Choroid plexus epithelial cell (primary cell): ENCODE data around the gene HNRNPA3.
"Not testable (repeated sequence)": the region's sequence is repeated elsewhere in the genome, so short reads cannot be mapped to it uniquely, and the experiment has no call there.

Source experiments
- DNase-seq: peaks from one replicate; pipeline ENCODE4 v3.0.0-alpha.2; 2010; ENCODE audit warnings: low read depth
- H3K4me3 ChIP-seq: 2 replicates; pipeline ENCODE4 v1.5.1; 2011; ENCODE audit warnings: low read depth, mild to moderate bottlenecking, control low read depth, low read length, moderate library complexity
- TF ChIP-seq, protein P1 (sequence below): conservative IDR thresholded peaks from 2 replicates; pipeline ENCODE4 v1.5.1; 2011; ENCODE audit warnings: low read depth, mild to moderate bottlenecking, control low read depth, inconsistent platforms, low read length, moderate library complexity

The HNRNPA3 gene

GRCh38 chr2:177180269-177181000, 32.2 kb upstream of the HNRNPA3 start:
- H3K4me3 ChIP-seq, result no peak overlapping the region
- TF ChIP-seq, protein P1, sequence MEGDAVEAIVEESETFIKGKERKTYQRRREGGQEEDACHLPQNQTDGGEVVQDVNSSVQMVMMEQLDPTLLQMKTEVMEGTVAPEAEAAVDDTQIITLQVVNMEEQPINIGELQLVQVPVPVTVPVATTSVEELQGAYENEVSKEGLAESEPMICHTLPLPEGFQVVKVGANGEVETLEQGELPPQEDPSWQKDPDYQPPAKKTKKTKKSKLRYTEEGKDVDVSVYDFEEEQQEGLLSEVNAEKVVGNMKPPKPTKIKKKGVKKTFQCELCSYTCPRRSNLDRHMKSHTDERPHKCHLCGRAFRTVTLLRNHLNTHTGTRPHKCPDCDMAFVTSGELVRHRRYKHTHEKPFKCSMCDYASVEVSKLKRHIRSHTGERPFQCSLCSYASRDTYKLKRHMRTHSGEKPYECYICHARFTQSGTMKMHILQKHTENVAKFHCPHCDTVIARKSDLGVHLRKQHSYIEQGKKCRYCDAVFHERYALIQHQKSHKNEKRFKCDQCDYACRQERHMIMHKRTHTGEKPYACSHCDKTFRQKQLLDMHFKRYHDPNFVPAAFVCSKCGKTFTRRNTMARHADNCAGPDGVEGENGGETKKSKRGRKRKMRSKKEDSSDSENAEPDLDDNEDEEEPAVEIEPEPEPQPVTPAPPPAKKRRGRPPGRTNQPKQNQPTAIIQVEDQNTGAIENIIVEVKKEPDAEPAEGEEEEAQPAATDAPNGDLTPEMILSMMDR, result no peak
- DNase-seq, result no peak

DNA sequence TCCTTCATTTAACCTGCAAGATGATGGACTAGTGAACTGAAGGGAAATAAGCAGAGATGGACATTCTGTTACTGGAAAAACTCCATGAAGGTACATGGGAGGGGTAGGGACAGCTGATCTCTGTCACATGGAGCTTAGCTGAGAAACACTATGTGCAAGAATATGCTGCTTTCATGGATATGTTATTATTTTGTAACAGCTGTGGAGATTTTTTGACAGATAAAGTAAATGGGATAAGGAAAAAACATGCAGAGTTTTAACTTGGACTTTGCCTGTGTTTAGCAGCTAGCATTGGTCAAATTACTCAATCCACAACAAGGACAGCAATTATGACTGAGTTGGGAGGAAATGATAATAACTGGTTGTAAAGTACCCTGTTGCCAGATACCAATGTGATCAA, 28.7 kb upstream of the HNRNPA3 start:
- no peak for DNase-seq
- TF ChIP-seq, protein P1, result no peak
- H3K4me3 ChIP-seq, result no peak overlapping the region

GRCh38 chr2:177184606-177185005, 28.0 kb upstream of the HNRNPA3 start:
- H3K4me3 ChIP-seq, result no peak overlapping the region
- TF ChIP-seq, protein P1, result no peak
- no peak for DNase-seq

- not testable (repeated sequence) for DNase-seq, H3K4me3 ChIP-seq
Observed at GRCh38 chr2:177186038-177186437, 26.6 kb upstream of the HNRNPA3 start.

DNA sequence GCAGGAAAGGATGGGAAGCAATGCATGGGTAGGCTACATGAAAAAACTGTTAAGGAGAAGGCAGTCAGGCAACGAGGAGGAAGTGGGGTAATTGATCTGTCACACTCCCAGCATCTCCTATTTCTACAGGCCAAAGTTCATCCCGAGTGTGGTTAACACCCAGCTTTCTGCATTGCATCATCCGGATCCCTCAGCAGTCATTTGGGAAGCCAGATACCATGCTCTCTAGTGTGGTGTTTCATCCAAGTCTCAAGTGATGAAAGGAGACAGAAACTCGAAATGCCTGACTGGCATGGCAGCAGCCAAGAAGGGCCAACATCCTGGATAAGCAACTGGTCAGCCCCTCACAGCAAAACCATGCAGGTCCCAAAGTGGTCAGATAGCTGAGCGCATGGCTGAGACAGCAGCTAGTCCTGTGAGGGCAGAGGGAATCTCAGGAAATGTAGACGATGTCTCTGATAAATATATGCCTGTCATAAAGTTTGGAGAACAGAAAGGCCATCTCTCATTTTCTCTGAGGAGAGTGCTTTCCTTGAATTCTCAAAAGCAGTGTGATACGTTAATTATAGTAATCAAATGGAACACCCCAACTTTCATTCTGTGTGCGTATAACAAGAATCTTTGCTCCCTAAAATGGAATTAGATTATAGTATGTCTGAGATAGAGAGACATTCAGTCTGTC, 24.8 kb upstream of the HNRNPA3 start:
- peak; percentile 84 for DNase-seq
- TF ChIP-seq, protein P1, result no peak

DNA sequence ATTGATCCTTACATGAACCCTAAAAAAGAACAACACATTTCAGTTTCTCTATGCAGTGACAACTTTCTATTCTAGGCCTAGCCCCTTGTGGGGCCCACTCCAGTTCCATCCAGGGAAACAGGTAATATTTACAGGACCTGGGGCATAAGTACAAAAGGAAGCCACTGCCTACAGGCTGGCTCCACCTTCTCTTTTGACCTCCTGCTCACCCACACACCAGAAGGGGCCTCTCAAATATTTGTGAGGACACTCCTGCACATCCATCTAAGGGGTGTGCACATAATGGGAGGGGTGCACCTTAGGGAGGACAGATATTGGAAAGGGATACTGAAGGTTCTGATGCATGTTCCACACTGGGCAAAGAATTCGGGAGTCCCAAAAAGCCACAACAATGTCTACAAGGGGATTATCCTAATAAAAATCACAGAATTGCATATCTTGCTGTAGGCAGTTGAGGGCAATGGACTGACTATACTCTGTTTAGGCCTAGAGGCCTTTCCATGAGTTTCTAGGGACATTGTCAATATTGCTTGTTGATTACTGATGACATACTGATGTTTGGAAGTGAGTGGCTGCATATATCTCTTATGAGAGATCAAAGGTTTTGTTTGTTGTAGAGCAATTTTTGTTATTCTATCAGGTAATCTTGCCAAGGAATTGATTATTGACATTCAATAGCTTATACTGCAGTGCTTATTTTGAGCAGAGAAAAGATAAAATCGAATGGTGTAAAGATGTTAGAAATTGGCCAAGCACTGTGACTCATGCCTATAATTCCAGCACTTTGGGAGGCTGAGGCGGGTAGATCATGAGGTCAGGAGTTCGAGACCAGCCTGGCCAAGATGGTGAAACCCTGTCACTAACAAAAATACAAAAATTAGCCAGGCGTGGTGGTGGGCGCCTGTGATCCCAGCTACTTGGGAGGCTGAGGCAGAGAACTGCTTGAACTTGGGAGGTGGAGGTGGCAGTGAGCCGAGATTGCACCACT, 23.8 kb upstream of the HNRNPA3 start:
- no peak for DNase-seq
- no peak overlapping the region for H3K4me3 ChIP-seq
- TF ChIP-seq, protein P1, result no peak

More for the DNA sequence above, 24.8 kb upstream of the HNRNPA3 start:
- H3K4me3 ChIP-seq, result no peak overlapping the region

DNA sequence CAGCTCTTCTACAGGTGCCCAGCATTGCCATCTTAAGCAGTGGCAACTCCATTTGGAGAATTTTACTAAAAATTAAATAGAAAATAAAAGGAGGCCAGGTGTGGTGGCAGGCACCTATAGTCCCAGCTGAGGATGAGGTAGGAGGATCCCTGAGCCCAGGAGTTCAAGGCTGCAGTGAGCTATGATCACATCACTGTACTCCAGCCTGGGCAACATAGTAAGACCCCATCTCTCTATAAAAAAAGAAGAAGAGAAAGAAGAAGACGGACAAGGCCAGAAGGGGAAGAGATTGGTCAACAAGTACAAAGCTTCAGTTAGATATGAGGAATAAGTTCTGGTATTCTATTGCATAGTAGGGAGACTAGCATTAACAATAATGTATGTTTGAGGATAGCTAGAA, 21.7 kb upstream of the HNRNPA3 start:
- TF ChIP-seq, protein P1, result no peak
- H3K4me3 ChIP-seq, result no peak overlapping the region
- DNase-seq, result no peak
